ENCODE data around the gene MOG.

The MOG gene

GRCh38 chr6:29656798-29657197 is at the start of gene MOG:
MOG (plus strand) TSS chr6:29657092; CDS start chr6:29657210, 118 bp downstream.
- DNase-seq, result no peak

GRCh38 chr6:29608131-29608530 is 48.8 kb upstream of the MOG start:
- DNase-seq, result no peak

- no peak for DNase-seq
Measured at GRCh38 chr6:29610540-29610939, 46.4 kb upstream of the MOG start.

- DNase-seq, result no peak
Measured at GRCh38 chr6:29611426-29611825, 45.5 kb upstream of the MOG start.

GRCh38 chr6:29617782-29618554 is 38.9 kb upstream of the MOG start:
- DNase-seq, result no peak

GRCh38 chr6:29619578-29620160 is 37.2 kb upstream of the MOG start:
- no peak for DNase-seq

- no peak for DNase-seq
Measured at GRCh38 chr6:29620630-29621029, 36.3 kb upstream of the MOG start.

- no peak for DNase-seq
Measured at GRCh38 chr6:29624520-29624961, 32.4 kb upstream of the MOG start.

GRCh38 chr6:29625337-29625930 is 31.5 kb upstream of the MOG start:
- no peak for DNase-seq

- DNase-seq, result no peak
Measured at GRCh38 chr6:29626948-29627754, 29.7 kb upstream of the MOG start.

- DNase-seq, result peak; percentile 66
Measured at GRCh38 chr6:29627755-29628418, 29.0 kb upstream of the MOG start.

GRCh38 chr6:29628419-29629281 is 28.2 kb upstream of the MOG start:
- DNase-seq, result peak; percentile 79

- DNase-seq, result no peak
Measured at GRCh38 chr6:29629571-29629970, 27.3 kb upstream of the MOG start.

GRCh38 chr6:29630315-29630714 is 26.6 kb upstream of the MOG start:
- no peak for DNase-seq

- DNase-seq, result no peak
Measured at GRCh38 chr6:29631209-29631810, 25.6 kb upstream of the MOG start.

- DNase-seq, result peak; percentile 74
Measured at GRCh38 chr6:29631860-29632731, 24.8 kb upstream of the MOG start.

- DNase-seq, result peak; percentile 81
Measured at GRCh38 chr6:29632789-29633533, 23.9 kb upstream of the MOG start, which contains the start of gene GABBR1. GABBR1 (minus strand) TSS chr6:29633183; CDS start chr6:29632385, 798 bp downstream.

- no peak for DNase-seq
Measured at GRCh38 chr6:29633534-29633905, 23.4 kb upstream of the MOG start.

- DNase-seq, result no peak
Measured at GRCh38 chr6:29637247-29637646, 19.6 kb upstream of the MOG start.
